Measurements from ENCODE around the gene ASPSCR1.
A peak's percentile ranks its signal among the peaks of the same experiment; 100 is the strongest.
"Not testable (repeated sequence)": the region's sequence is repeated elsewhere in the genome, so short reads cannot be mapped to it uniquely, and the experiment has no call there.

The ASPSCR1 gene

GRCh38 chr17:81981511-81981910 is 4.1 kb downstream of the ASPSCR1 start:
- H3K4me3 Mint-ChIP-seq, H3K9me3 Mint-ChIP-seq, H3K27me3 Mint-ChIP-seq, H3K27ac Mint-ChIP-seq: not testable (repeated sequence)
- Mint-ChIP-seq H3K36me3 (ENCODE audit: low read depth) (peaks cover 20% of the 10 kb centered on the region), H3K4me1 (ENCODE audit: low read depth) (peaks cover 34% of the 10 kb centered on the region)

GRCh38 chr17:81983011-81983638 is 5.7 kb downstream of the ASPSCR1 start:
- no peak overlapping the region for H3K4me3 Mint-ChIP-seq
- H3K27ac Mint-ChIP-seq, result no peak overlapping the region
- no peaks in the 10 kb centered on the region for H3K9me3 Mint-ChIP-seq
- peaks cover 30% of the 10 kb centered on the region for H3K4me1 Mint-ChIP-seq (ENCODE audit: low read depth)
- H3K27me3 Mint-ChIP-seq, result no peaks in the 10 kb centered on the region
- peaks cover 24% of the 10 kb centered on the region for H3K36me3 Mint-ChIP-seq (ENCODE audit: low read depth)

GRCh38 chr17:81983639-81984373 is 6.4 kb downstream of the ASPSCR1 start:
- Mint-ChIP-seq H3K4me1 (ENCODE audit: low read depth) (peaks cover 25% of the 10 kb centered on the region), H3K27me3 (no peaks in the 10 kb centered on the region), H3K36me3 (ENCODE audit: low read depth) (peaks cover 24% of the 10 kb centered on the region), H3K27ac (no peak overlapping the region), H3K4me3 (no peak overlapping the region), H3K9me3 (no peaks in the 10 kb centered on the region)

GRCh38 chr17:81984773-81985410 is 7.5 kb downstream of the ASPSCR1 start:
- Mint-ChIP-seq H3K27me3 (no peaks in the 10 kb centered on the region), H3K4me1 (ENCODE audit: low read depth) (peaks cover 15% of the 10 kb centered on the region), H3K36me3 (ENCODE audit: low read depth) (peaks cover 24% of the 10 kb centered on the region), H3K9me3 (no peaks in the 10 kb centered on the region), H3K4me3 (no peak overlapping the region), H3K27ac (peak overlapping the region; percentile 45)

- Mint-ChIP-seq H3K36me3 (ENCODE audit: low read depth) (peaks cover 17% of the 10 kb centered on the region), H3K4me1 (ENCODE audit: low read depth) (peaks cover 5% of the 10 kb centered on the region), H3K27ac (no peak overlapping the region), H3K9me3 (no peaks in the 10 kb centered on the region), H3K27me3 (no peaks in the 10 kb centered on the region), H3K4me3 (no peak overlapping the region)
Observed at GRCh38 chr17:81986606-81987005, 9.2 kb downstream of the ASPSCR1 start.

- H3K36me3 Mint-ChIP-seq (ENCODE audit: low read depth), result peaks cover 16% of the 10 kb centered on the region
- no peak overlapping the region for H3K4me3 Mint-ChIP-seq
- no peaks in the 10 kb centered on the region for H3K27me3 Mint-ChIP-seq
- peaks cover 5% of the 10 kb centered on the region for H3K4me1 Mint-ChIP-seq (ENCODE audit: low read depth)
- H3K27ac Mint-ChIP-seq, result no peak overlapping the region
- no peaks in the 10 kb centered on the region for H3K9me3 Mint-ChIP-seq
Observed at GRCh38 chr17:81987161-81987770, 9.8 kb downstream of the ASPSCR1 start.

- H3K9me3 Mint-ChIP-seq, result no peaks in the 10 kb centered on the region
- no peak overlapping the region for H3K27ac Mint-ChIP-seq
Observed at GRCh38 chr17:81990836-81991683, 13.6 kb downstream of the ASPSCR1 start.

GRCh38 chr17:81991684-81992305 is 14.4 kb downstream of the ASPSCR1 start:
- Mint-ChIP-seq H3K27ac (no peak overlapping the region), H3K36me3 (ENCODE audit: low read depth) (peaks cover 1% of the 10 kb centered on the region), H3K4me1 (ENCODE audit: low read depth) (no peaks in the 10 kb centered on the region), H3K9me3 (no peaks in the 10 kb centered on the region), H3K4me3 (no peak overlapping the region), H3K27me3 (no peaks in the 10 kb centered on the region)

More at GRCh38 chr17:81990836-81991683, 13.6 kb downstream of the ASPSCR1 start:
- Mint-ChIP-seq H3K36me3 (ENCODE audit: low read depth) (peaks cover 7% of the 10 kb centered on the region), H3K4me3 (no peak overlapping the region), H3K27me3 (no peaks in the 10 kb centered on the region), H3K4me1 (ENCODE audit: low read depth) (no peaks in the 10 kb centered on the region)

- H3K27me3 Mint-ChIP-seq, result no peaks in the 10 kb centered on the region
- H3K4me1 Mint-ChIP-seq (ENCODE audit: low read depth), result no peaks in the 10 kb centered on the region
- H3K9me3 Mint-ChIP-seq, result no peaks in the 10 kb centered on the region
- H3K36me3 Mint-ChIP-seq (ENCODE audit: low read depth), result no peaks in the 10 kb centered on the region
- H3K27ac Mint-ChIP-seq, result no peak overlapping the region
- H3K4me3 Mint-ChIP-seq, result no peak overlapping the region
Observed at GRCh38 chr17:81992306-81993102, 15.1 kb downstream of the ASPSCR1 start.

GRCh38 chr17:81993729-81994592 is 16.5 kb downstream of the ASPSCR1 start:
- Mint-ChIP-seq H3K27me3 (no peaks in the 10 kb centered on the region), H3K27ac (no peak overlapping the region), H3K36me3 (ENCODE audit: low read depth) (no peaks in the 10 kb centered on the region), H3K4me1 (ENCODE audit: low read depth) (no peaks in the 10 kb centered on the region), H3K4me3 (no peak overlapping the region), H3K9me3 (no peaks in the 10 kb centered on the region)

GRCh38 chr17:81994593-81995462 is 17.4 kb downstream of the ASPSCR1 start:
- Mint-ChIP-seq H3K36me3 (ENCODE audit: low read depth) (no peaks in the 10 kb centered on the region), H3K4me3 (no peak overlapping the region), H3K27me3 (no peaks in the 10 kb centered on the region), H3K9me3 (no peaks in the 10 kb centered on the region), H3K27ac (no peak overlapping the region), H3K4me1 (ENCODE audit: low read depth) (no peaks in the 10 kb centered on the region)
